Measurements from ENCODE around the gene ATP6V0B. TPM values are rescaled to one million over a fixed set of nuclear protein-coding genes. Genes with fewer than 3 reads are reported as not detected.

The ATP6V0B gene
- total and polyA plus RNA-seq, 2 of the 4 experiments (the other 2 are of a cell fraction) = 72.1 to 169 TPM

- no peak overlapping the region for H3K23ac ChIP-seq (ENCODE audit: low read depth, low read length)
- no peak overlapping the region for H2BK120ac ChIP-seq (ENCODE audit: low read depth, low read length)
- BruUV-seq (replicated peaks) = no TSS peak
- peaks cover 47% of the 10 kb centered on the region for H4K20me1 ChIP-seq (ENCODE audit: insufficient read depth, low read length)
- H2AFZ ChIP-seq (replicated peaks; ENCODE audit: low read length, poor library complexity) = peak overlapping the region; percentile 61
- in situ Hi-C loops (cut with MboI; ENCODE audit: low sequenced_read_pairs) (no loop called here), intact Hi-C loops (cut with micrococcal nuclease) (no loop called here), dilution Hi-C loops (cut with HindIII; ENCODE audit: low sequenced_read_pairs, unreplicated experiment) (no loop called here)
- H3K4ac ChIP-seq (ENCODE audit: low read depth, low read length) = no peak overlapping the region
- peak overlapping the region; percentile 57 for H2AK9ac ChIP-seq (replicated peaks; ENCODE audit: low read depth, low read length, poor library complexity)
- no peaks in the 10 kb centered on the region for H3K9me3 ChIP-seq (ENCODE audit: control insufficient read depth, insufficient read depth, low read length)
- no peak overlapping the region for H2BK20ac ChIP-seq (ENCODE audit: low read depth, low read length)
- no peak overlapping the region for H4K5ac ChIP-seq (ENCODE audit: low read depth, low read length)
- H2BK15ac ChIP-seq (ENCODE audit: low read depth, low read length) = no peak overlapping the region
- H3K14ac ChIP-seq (replicated peaks; ENCODE audit: low read depth, low read length) = no peak overlapping the region
- peaks cover 28% of the 10 kb centered on the region for H3K4me1 ChIP-seq (ENCODE audit: control insufficient read depth, insufficient read depth, low read length)
- H3K4me3 ChIP-seq (ENCODE audit: insufficient read depth, low read depth, low read length) = no peak overlapping the region
- H3K9ac ChIP-seq (ENCODE audit: low read depth, low read length) = no peak overlapping the region
- H2AK5ac ChIP-seq (ENCODE audit: low read depth, low read length) = no peak overlapping the region
- no peak overlapping the region for H3K4me2 ChIP-seq (ENCODE audit: low read depth, low read length)
- no peak for ATAC-seq (ENCODE audit: low read depth)
- H2BK5ac ChIP-seq (ENCODE audit: low read depth, low read length, poor library complexity, severe bottlenecking) = no peak overlapping the region
- TF ChIP-seq USF2 (IDR thresholded peaks at IDR 0.05; ENCODE audit: low read depth, low read length) = no peak
- TF ChIP-seq SMC3 (IDR thresholded peaks at IDR 0.05; ENCODE audit: low read depth, low read length) = no peak
- TF ChIP-seq MAFK (IDR thresholded peaks at IDR 0.05; ENCODE audit: low read depth, low read length) = no peak
- no peak overlapping the region for H3K18ac ChIP-seq (ENCODE audit: low read depth, low read length)
- H4K91ac ChIP-seq (ENCODE audit: insufficient read depth, low read depth, low read length) = no peak overlapping the region
- peaks cover 39% of the 10 kb centered on the region for H3K9me1 ChIP-seq (ENCODE audit: insufficient read depth, low read length)
- no peak overlapping the region for H3K27ac ChIP-seq (ENCODE audit: insufficient read depth, low read length)
- no peak for DNase-seq
- 97% methylated on average over 8 of the region's 8 CpGs; no CpG with 5 or more reads in 1 of the 2 experiments for WGBS, 2 experiments (ENCODE audit: extremely low coverage in 2 of 2, insufficient read length in 1 of 2)
- H4K8ac ChIP-seq (ENCODE audit: low read depth in 2 of 2, low read length in 2 of 2) = no peak overlapping the region
- H3K36me3 ChIP-seq (ENCODE audit: control insufficient read depth, insufficient read depth, low read length) = peaks cover 45% of the 10 kb centered on the region
- H3K79me1 ChIP-seq (ENCODE audit: low read depth in 1 of 2, low read length in 2 of 2) = peaks cover 37 to 73% of the 10 kb centered on the region in 2 experiments
- ChIA-PET POLR2A (ENCODE audit: unreplicated experiment) (no interaction called here), CTCF (no interaction called here)
- no peak overlapping the region for H3K56ac ChIP-seq (ENCODE audit: extremely low read depth, insufficient read depth, low read length)
- H3K27me3 ChIP-seq (ENCODE audit: control insufficient read depth, insufficient read depth, low read length) = no peaks in the 10 kb centered on the region
Measured at GRCh38 chr1:43982241-43982640, 7.5 kb downstream of the ATP6V0B start.

All from IMR-90 (cell line).